ENCODE measurements around the gene DGKD. TPM values are rescaled to one million over a fixed set of nuclear protein-coding genes. Genes with fewer than 3 reads are reported as not detected.

Gene DGKD
- total RNA-seq, 6 donors from 2014 or later = 50.0 to 141 (median 75.6) TPM

DNA sequence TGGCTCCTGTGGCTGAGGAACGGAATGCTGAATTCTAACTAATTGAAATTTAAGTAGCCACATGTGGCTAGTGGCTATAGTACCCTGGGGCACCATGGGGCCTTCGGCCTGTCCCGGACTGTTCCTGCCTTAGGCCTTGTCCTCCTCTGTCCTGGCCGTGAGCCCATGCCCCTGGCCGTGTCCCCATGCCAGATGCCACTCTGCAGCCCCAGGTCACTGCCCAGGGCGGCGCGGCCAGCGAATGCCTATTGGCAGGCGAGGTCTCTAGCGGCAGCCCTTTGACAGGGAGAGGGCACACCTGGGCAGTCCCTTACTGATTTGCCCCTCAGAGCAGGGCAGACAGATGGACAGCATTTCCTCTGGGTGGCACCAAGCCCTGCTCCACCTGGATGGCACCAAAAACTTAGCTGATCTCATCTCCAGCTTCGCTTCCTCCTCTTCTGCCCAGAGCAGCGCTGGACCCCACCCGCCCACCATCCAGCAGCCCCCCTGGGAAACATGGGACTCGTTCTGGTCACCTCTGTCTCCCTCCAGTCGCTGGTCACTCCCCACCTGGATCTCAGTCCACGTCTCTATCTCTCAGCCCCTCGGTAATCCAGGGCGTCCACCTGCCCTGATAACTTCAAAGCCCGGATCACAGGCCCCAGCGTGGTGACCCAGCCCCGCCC is 1.1 kb upstream of the DGKD start:
- Histone ChIP-seq H3K27ac (peak overlapping the region in 2 of 4 donors; percentile 83 to 85), H3K4me1 (peaks cover 22 to 46% (median 37%) of the 10 kb centered on the region in 4 donors), H3K4me3 (peak overlapping the region in 3 of 4 donors; percentile 80 to 86 (median 84)), H3K27me3 (no peaks in the 10 kb centered on the region), H3K36me3 (no peaks in the 10 kb centered on the region), H3K9me3 (no peaks in the 10 kb centered on the region)
- ATAC-seq (ENCODE audit: low FRiP score in 2 of 2) (peak; percentile 1 to 17), DNase-seq (peak in 1 of 2 donors; percentile 84)
- 54 to 72% methylated on average over 11 to 20 of the region's 22 CpGs for WGBS, 2 donors
- TF ChIP-seq POLR2AphosphoS5 (IDR thresholded peaks at IDR 0.05) = no peak
- TF ChIP-seq, protein P1, sequence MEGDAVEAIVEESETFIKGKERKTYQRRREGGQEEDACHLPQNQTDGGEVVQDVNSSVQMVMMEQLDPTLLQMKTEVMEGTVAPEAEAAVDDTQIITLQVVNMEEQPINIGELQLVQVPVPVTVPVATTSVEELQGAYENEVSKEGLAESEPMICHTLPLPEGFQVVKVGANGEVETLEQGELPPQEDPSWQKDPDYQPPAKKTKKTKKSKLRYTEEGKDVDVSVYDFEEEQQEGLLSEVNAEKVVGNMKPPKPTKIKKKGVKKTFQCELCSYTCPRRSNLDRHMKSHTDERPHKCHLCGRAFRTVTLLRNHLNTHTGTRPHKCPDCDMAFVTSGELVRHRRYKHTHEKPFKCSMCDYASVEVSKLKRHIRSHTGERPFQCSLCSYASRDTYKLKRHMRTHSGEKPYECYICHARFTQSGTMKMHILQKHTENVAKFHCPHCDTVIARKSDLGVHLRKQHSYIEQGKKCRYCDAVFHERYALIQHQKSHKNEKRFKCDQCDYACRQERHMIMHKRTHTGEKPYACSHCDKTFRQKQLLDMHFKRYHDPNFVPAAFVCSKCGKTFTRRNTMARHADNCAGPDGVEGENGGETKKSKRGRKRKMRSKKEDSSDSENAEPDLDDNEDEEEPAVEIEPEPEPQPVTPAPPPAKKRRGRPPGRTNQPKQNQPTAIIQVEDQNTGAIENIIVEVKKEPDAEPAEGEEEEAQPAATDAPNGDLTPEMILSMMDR (IDR thresholded peaks at IDR 0.05) = no peak
- TF ChIP-seq POLR2A (IDR thresholded peaks at IDR 0.05) = no peak
- no peak for TF ChIP-seq EP300 (IDR thresholded peaks at IDR 0.05)

DNA sequence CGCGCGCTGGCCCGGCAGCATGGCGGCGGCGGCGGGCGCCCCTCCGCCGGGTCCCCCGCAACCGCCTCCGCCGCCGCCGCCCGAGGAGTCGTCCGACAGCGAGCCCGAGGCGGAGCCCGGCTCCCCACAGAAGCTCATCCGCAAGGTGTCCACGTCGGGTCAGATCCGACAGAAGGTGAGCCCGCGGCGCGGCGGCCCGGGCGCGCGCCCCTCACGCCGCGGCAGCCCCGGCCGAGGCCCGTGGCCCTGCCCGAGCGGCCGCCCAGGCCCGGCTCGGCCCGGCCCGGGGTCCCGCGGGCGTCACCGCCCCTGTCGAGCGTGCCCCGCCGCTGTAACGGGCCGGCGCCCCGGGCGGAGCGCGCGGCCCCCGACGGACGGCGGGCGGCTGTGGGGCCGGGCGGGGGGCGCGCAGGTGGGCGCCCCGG is 218 bp downstream of the DGKD start:
- TF ChIP-seq POLR2A (IDR thresholded peaks at IDR 0.05) (peak in 1 of 4 donors; percentile 40), EP300 (IDR thresholded peaks at IDR 0.05) (no peak)
- WGBS, 2 donors = 1% methylated on average over 25 of the region's 77 CpGs; no CpG with 5 or more reads in 1 of the 2 donors
- Histone ChIP-seq H3K27me3 (no peaks in the 10 kb centered on the region), H3K4me1 (peaks cover 22 to 46% (median 33%) of the 10 kb centered on the region in 4 donors), H3K4me3 (peak overlapping the region in 3 of 4 donors; percentile 80 to 86 (median 84)), H3K27ac (peak overlapping the region in 2 of 4 donors; percentile 58 to 83), H3K36me3 (no peaks in the 10 kb centered on the region), H3K9me3 (no peaks in the 10 kb centered on the region)
- DNase-seq (peak in 1 of 2 donors; percentile 95), ATAC-seq (ENCODE audit: low FRiP score in 2 of 2) (peak in 1 of 2 donors; percentile 22)

DNA sequence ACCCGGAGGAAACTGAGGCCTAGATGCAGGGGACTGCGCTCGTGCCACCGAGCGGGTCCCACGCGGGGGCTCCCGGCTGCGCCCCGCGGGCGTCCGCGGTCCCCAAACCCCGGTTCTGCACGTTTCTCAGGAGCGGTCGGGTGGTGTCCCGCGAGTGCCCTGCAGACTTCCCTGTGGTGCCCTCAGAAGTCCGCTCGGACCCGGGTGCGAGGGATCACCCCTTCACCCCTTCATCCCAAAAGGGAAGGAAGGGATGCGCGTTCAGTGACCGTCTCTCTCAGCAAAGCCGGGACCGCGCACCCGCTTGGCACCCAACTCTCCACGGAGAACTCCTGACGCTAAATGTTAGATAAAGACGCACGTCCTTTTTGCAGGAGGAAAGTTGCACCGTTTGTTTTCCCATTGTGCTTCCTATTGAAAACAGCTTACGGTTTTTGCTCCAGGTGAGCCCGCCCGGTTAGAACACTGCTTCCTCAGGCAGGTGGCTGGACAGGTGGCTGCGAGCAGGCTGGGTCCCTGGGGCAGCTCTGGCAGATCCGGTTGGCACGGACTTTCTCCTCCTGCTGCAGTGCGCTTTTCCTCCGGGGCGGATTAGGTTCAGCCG is 779 bp downstream of the DGKD start:
- Histone ChIP-seq H3K27me3 (no peaks in the 10 kb centered on the region), H3K4me3 (peak overlapping the region; percentile 80 to 86 (median 85)), H3K9me3 (no peaks in the 10 kb centered on the region), H3K4me1 (peaks cover 22 to 50% (median 33%) of the 10 kb centered on the region in 4 donors), H3K36me3 (no peaks in the 10 kb centered on the region), H3K27ac (peak overlapping the region in 2 of 4 donors; percentile 71 to 77)
- peak in 1 of 2 donors; percentile 35 for ATAC-seq (ENCODE audit: low FRiP score in 2 of 2)
- WGBS, 2 donors = 5 to 19% methylated on average over 13 to 29 of the region's 46 CpGs
- peak; percentile 49 to 86 for DNase-seq
- TF ChIP-seq POLR2AphosphoS5 (IDR thresholded peaks at IDR 0.05) (no peak), EP300 (IDR thresholded peaks at IDR 0.05) (no peak), POLR2A (IDR thresholded peaks at IDR 0.05) (no peak)
- TF ChIP-seq, protein P1 (IDR thresholded peaks at IDR 0.05) = no peak

DNA sequence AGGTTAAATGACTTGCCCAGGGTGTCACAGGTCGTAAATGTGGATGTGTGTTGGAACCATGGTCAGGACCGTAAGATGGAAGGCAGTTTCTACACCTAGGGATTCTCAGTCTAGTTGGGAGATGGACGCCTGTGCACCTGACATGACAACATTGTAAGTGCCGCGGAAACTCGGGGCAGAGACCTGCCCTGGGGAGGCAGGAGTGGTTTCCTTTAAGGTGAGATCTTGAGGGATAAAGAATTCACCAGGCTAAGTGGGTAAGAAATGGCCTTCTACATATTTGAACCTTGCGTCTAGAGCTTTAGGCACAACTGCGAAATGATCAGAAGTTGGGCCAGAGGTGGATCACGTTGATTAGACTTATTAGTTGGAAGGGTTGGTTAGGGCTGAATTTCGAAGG is 1.6 kb downstream of the DGKD start:
- Histone ChIP-seq H3K4me1 (peaks cover 22 to 48% (median 33%) of the 10 kb centered on the region in 4 donors), H3K9me3 (no peaks in the 10 kb centered on the region), H3K27ac (peak overlapping the region in 1 of 4 donors; percentile 77), H3K36me3 (no peaks in the 10 kb centered on the region), H3K4me3 (peak overlapping the region in 3 of 4 donors; percentile 80 to 86 (median 84)), H3K27me3 (no peaks in the 10 kb centered on the region)
- ATAC-seq (ENCODE audit: low FRiP score in 2 of 2) (no peak), DNase-seq (no peak)
- WGBS, 2 donors = 87 to 92% methylated on average over 10 of the region's 10 CpGs
- TF ChIP-seq EP300 (IDR thresholded peaks at IDR 0.05) (no peak), POLR2AphosphoS5 (IDR thresholded peaks at IDR 0.05) (no peak), POLR2A (IDR thresholded peaks at IDR 0.05) (no peak)
- TF ChIP-seq, protein P1 (IDR thresholded peaks at IDR 0.05) = no peak

DNA sequence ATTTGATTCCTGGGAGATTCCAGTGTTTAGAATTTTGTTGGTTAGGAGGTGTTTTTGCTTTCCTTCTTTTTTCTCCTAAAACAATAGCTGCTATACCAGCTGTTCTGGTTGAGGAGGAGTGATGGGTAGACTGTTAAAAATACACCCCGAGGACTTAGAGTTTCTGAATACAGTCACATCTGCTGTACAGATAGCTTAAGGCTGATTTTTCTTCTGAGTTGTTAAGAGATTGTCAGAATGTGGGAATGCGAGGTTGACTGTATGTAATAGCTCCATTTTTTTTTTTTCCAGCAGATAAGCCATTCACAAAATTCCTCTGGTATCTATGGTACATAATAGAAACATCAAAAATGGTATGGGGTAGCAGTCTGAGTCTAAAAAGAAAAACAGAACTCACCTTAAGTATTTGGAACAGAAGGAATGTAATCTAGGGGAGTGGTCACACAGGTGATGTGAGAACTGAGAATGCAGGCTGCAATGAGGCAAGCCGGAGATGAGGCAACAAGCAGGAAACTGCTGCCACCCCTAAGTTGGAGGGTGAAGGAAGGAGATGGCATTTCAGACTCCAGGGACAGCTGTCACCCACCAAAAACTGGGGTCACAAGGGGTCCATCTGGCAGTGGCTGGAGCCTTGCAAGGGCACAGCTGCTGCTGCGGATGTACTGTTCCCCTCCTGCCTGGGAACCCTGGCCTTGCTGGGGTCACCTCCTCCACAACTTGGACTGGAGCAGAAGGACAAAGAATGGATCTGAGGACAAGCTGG is 2.4 kb downstream of the DGKD start:
- Histone ChIP-seq H3K4me1 (peaks cover 22 to 45% (median 31%) of the 10 kb centered on the region in 4 donors), H3K9me3 (no peaks in the 10 kb centered on the region), H3K27me3 (no peaks in the 10 kb centered on the region), H3K27ac (peak overlapping the region in 3 of 4 donors; percentile 26 to 77 (median 36)), H3K36me3 (no peaks in the 10 kb centered on the region), H3K4me3 (peak overlapping the region in 2 of 4 donors; percentile 7 to 84)
- 66 to 75% methylated on average over 4 of the region's 4 CpGs for WGBS, 2 donors
- TF ChIP-seq EP300 (IDR thresholded peaks at IDR 0.05) (no peak), POLR2A (IDR thresholded peaks at IDR 0.05) (no peak), POLR2AphosphoS5 (IDR thresholded peaks at IDR 0.05) (no peak)
- TF ChIP-seq, protein P1 (IDR thresholded peaks at IDR 0.05) = no peak
- ATAC-seq (ENCODE audit: low FRiP score in 2 of 2) (no peak), DNase-seq (peak in 1 of 2 donors; percentile 65)
